SK-N-SH (cell line): Measurements from ENCODE around the gene MBOAT2.

Source experiments
- CTCF ChIP-seq: fragments of 200-600 bp; sonication (generic); IDR thresholded peaks from 2 replicates; pipeline ENCODE4 v1.6.1; 2017; ENCODE audit warnings: antibody characterized with exemption, mild to moderate bottlenecking, moderate library complexity
- EP300 ChIP-seq, 2 experiments: IDR thresholded peaks; 2 replicates each; pipeline versions ENCODE4 v1.4.0 to v1.6.1; 2012; ENCODE audit warnings: borderline replicate concordance in 1 of 2, low read depth in 1 of 2, low read length in 1 of 2
- GABPA ChIP-seq: IDR thresholded peaks from 2 replicates; pipeline ENCODE4 v1.4.0; 2012; ENCODE audit warnings: low read depth, mild to moderate bottlenecking
- MXI1 ChIP-seq: IDR thresholded peaks from 2 replicates; pipeline ENCODE4 v1.6.1; 2012; ENCODE audit warnings: mild to moderate bottlenecking, low read depth, low read length, improper control_type of control experiment
- POLR2AphosphoS5 ChIP-seq: IDR thresholded peaks from 2 replicates; pipeline ENCODE4 v1.6.1; 2012; ENCODE audit warnings: low read depth, low read length
- TCF12 ChIP-seq: IDR thresholded peaks from 2 replicates; pipeline ENCODE4 v1.4.0; 2012
- USF2 ChIP-seq: fragments of 150-350 bp; IDR thresholded peaks from 2 replicates; pipeline ENCODE4 v1.6.1; 2017; ENCODE audit warnings: antibody characterized with exemption, low read length, low read depth, borderline replicate concordance

GRCh38 chr2:8884812-8885211 lies 118.7 kb downstream of the MBOAT2 start:
- TF ChIP-seq CTCF (no peak), TCF12 (no peak), EP300 (IDR thresholded peaks at IDR 0.05; ENCODE audit: borderline replicate concordance in 1 of 2, low read depth in 1 of 2, low read length in 1 of 2) (no peak), USF2 (no peak), GABPA (no peak), POLR2AphosphoS5 (no peak), MXI1 (no peak)
